HEK293T (cell line): ENCODE results near the gene TPSD1.

Experiments
- CTCF ChIA-PET: fragments of 350-600 bp; formaldehyde crosslinking; extraction: SDS; loops from one replicate; lab custom pipeline; 2021; ENCODE audit warnings: antibody characterized with exemption, inconsistent platforms; lab: Yijun Ruan, JAX
- POLR2A ChIA-PET: fragments of 350-600 bp; formaldehyde crosslinking; extraction: SDS; loops from one replicate; lab custom pipeline; 2020; ENCODE audit warnings: antibody characterized with exemption, inconsistent platforms; lab: Yijun Ruan, JAX
- DNase-seq: peaks from one replicate; pipeline ENCODE4 v3.0.0; 2012; ENCODE audit warnings: mixed read lengths; ENCODE audit errors: extremely low spot score
- ARNT ChIP-seq: fragments of 450-650 bp; IDR thresholded peaks from 2 replicates; pipeline ENCODE4 v1.6.1; 2017; ENCODE audit warnings: mild to moderate bottlenecking
- BHLHE40 ChIP-seq: fragments of 450-650 bp; IDR thresholded peaks from 2 replicates; pipeline ENCODE4 v1.6.1; 2016; ENCODE audit warnings: mild to moderate bottlenecking, moderate library complexity, borderline replicate concordance
- CTBP1 ChIP-seq: fragments of 450-650 bp; IDR thresholded peaks from 2 replicates; pipeline ENCODE4 v1.6.1; 2016; ENCODE audit warnings: borderline replicate concordance
- ELF4 ChIP-seq: fragments of 450-650 bp; IDR thresholded peaks from 2 replicates; pipeline ENCODE4 v1.6.1; 2017; ENCODE audit warnings: antibody characterized with exemption
- FOXA1 ChIP-seq: fragments of 450-650 bp; IDR thresholded peaks from 2 replicates; pipeline ENCODE4 v1.6.1; 2016; ENCODE audit warnings: mild to moderate bottlenecking
- FOXK2 ChIP-seq: fragments of 450-650 bp; IDR thresholded peaks from 2 replicates; pipeline ENCODE4 v1.6.1; 2016; ENCODE audit warnings: mild to moderate bottlenecking
- FOXM1 ChIP-seq: fragments of 450-650 bp; IDR thresholded peaks from 2 replicates; pipeline ENCODE4 v1.6.1; 2017; ENCODE audit warnings: mild to moderate bottlenecking, borderline replicate concordance
- HDGF ChIP-seq: fragments of 450-650 bp; IDR thresholded peaks from 2 replicates; pipeline ENCODE4 v1.6.1; 2017; ENCODE audit warnings: antibody characterized with exemption, borderline replicate concordance
- L3MBTL2 ChIP-seq: fragments of 450-650 bp; conservative IDR thresholded peaks from 2 replicates; pipeline ENCODE4 v1.6.1; 2016; ENCODE audit warnings: mild to moderate bottlenecking
- LEF1 ChIP-seq: fragments of 450-650 bp; IDR thresholded peaks from 2 replicates; pipeline ENCODE4 v1.6.1; 2017; ENCODE audit warnings: mild to moderate bottlenecking, borderline replicate concordance
- NFRKB ChIP-seq: fragments of 450-650 bp; IDR thresholded peaks from 2 replicates; pipeline ENCODE4 v1.6.1; 2016; ENCODE audit warnings: mild to moderate bottlenecking, moderate library complexity
- PKNOX1 ChIP-seq: fragments of 450-650 bp; IDR thresholded peaks from 2 replicates; pipeline ENCODE4 v1.6.1; 2016
- SP1 ChIP-seq: fragments of 450-650 bp; IDR thresholded peaks from 2 replicates; pipeline ENCODE4 v1.6.1; 2017
- SUZ12 ChIP-seq: fragments of 450-650 bp; IDR thresholded peaks from 2 replicates; pipeline ENCODE4 v1.6.1; 2016; ENCODE audit warnings: mild to moderate bottlenecking
- TARDBP ChIP-seq: fragments of 450-650 bp; IDR thresholded peaks from 2 replicates; pipeline ENCODE4 v1.6.1; 2016
- ZNF384 ChIP-seq: fragments of 450-650 bp; IDR thresholded peaks from 2 replicates; pipeline ENCODE4 v1.6.1; 2016

TPSD1 gene

GRCh38 chr16:1211451-1212268, 44.2 kb upstream of the TPSD1 start:
- ChIA-PET POLR2A (no interaction called here), CTCF (interaction anchor here (0.6 kb wide), 1 partner anchor 17 kb away, joined by 4 read pairs; no protein-coding TSS in a partner anchor)
- DNase-seq, result no peak
- no peak for TF ChIP-seq TARDBP
- TF ChIP-seq SP1, result no peak
- TF ChIP-seq LEF1, result no peak
- TF ChIP-seq FOXK2, result no peak
- no peak for TF ChIP-seq ZNF384
- TF ChIP-seq SUZ12, result no peak
- no peak for TF ChIP-seq ELF4
- TF ChIP-seq FOXM1, result no peak
- TF ChIP-seq CTBP1, result no peak
- no peak for TF ChIP-seq ARNT
- no peak for TF ChIP-seq FOXA1
- TF ChIP-seq BHLHE40, result no peak
- no peak for TF ChIP-seq L3MBTL2
- no peak for TF ChIP-seq HDGF
- TF ChIP-seq PKNOX1, result no peak
- no peak for TF ChIP-seq NFRKB

GRCh38 chr16:1212616-1213194, 43.2 kb upstream of the TPSD1 start:
- ChIA-PET POLR2A (no interaction called here), CTCF (no interaction called here)
- no peak for DNase-seq
- TF ChIP-seq SP1, result no peak

GRCh38 chr16:1213231-1213630, 42.6 kb upstream of the TPSD1 start:
- POLR2A ChIA-PET, result no interaction called here
- no peak for DNase-seq
- TF ChIP-seq SP1 (no peak), TARDBP (no peak), NFRKB (no peak), FOXK2 (no peak), FOXM1 (no peak), BHLHE40 (no peak)
- CTCF ChIA-PET, result no interaction called here

- no peak for DNase-seq
- TF ChIP-seq PKNOX1 (no peak), ZNF384 (no peak), BHLHE40 (no peak), ELF4 (no peak), FOXK2 (no peak), SP1 (no peak), FOXA1 (no peak), CTBP1 (no peak), SUZ12 (no peak), L3MBTL2 (no peak), TARDBP (no peak), FOXM1 (no peak), LEF1 (no peak), NFRKB (no peak), ARNT (no peak), HDGF (no peak)
- POLR2A ChIA-PET, result no interaction called here
- CTCF ChIA-PET, result no interaction called here
These were observed 42.0 kb upstream of the TPSD1 start for GRCh38 chr16:1213796-1214372.

- TF ChIP-seq LEF1 (no peak), TARDBP (no peak), NFRKB (no peak), SUZ12 (no peak), BHLHE40 (no peak)
- ChIA-PET CTCF (no interaction called here), POLR2A (no interaction called here)
- DNase-seq, result no peak
These were observed 41.1 kb upstream of the TPSD1 start for GRCh38 chr16:1214719-1215118.

- TF ChIP-seq ZNF384, result no peak
- POLR2A ChIA-PET, result no interaction called here
- CTCF ChIA-PET, result no interaction called here
- DNase-seq, result no peak
These were observed 40.1 kb upstream of the TPSD1 start for GRCh38 chr16:1215574-1216295.

GRCh38 chr16:1216296-1216619, 39.6 kb upstream of the TPSD1 start:
- no peak for TF ChIP-seq FOXM1
- no peak for TF ChIP-seq ARNT
- no peak for TF ChIP-seq L3MBTL2
- no peak for TF ChIP-seq HDGF
- no peak for TF ChIP-seq PKNOX1
- TF ChIP-seq SP1, result no peak
- POLR2A ChIA-PET, result no interaction called here
- DNase-seq, result no peak
- CTCF ChIA-PET, result no interaction called here
